Stimulated activated CD4-positive, alpha-beta T cell treated with anti-CD3 and anti-CD28 coated beads, TNF-alpha, amount 100 ng/mL, for 1 hour (primary cell): ENCODE measurements around the gene HOXB8.

Source experiments
- DNase-seq, 3 donors: peaks; one replicate each; pipeline ENCODE4 v3.0.0-alpha.2; 2020; ENCODE audit warnings: low read depth in 3 of 3, low spot score in 1 of 3

The HOXB8 gene

GRCh38 chr17:48596735-48597527 lies 18.2 kb downstream of the HOXB8 start:
- no peak for DNase-seq

GRCh38 chr17:48596000-48596734 lies 18.9 kb downstream of the HOXB8 start:
- no peak for DNase-seq

- no peak for DNase-seq
Measured at GRCh38 chr17:48595278-48595999, 19.7 kb downstream of the HOXB8 start.

- DNase-seq = no peak
Measured at GRCh38 chr17:48594538-48595277, 20.4 kb downstream of the HOXB8 start.

- DNase-seq = peak; percentile 47 to 85 (median 65)
Measured at GRCh38 chr17:48593840-48594537, 21.1 kb downstream of the HOXB8 start.

- no peak for DNase-seq
Measured at GRCh38 chr17:48593126-48593829, 21.8 kb downstream of the HOXB8 start, which contains the start of gene HOXB5. Gene HOXB5, minus strand, starts transcription at chr17:48593779. Its CDS starts 97 bp downstream, at chr17:48593682.

GRCh38 chr17:48592577-48592976 lies 22.5 kb downstream of the HOXB8 start:
- DNase-seq = no peak

- no peak for DNase-seq
Measured at GRCh38 chr17:48592057-48592514, 23.0 kb downstream of the HOXB8 start.

- DNase-seq = no peak
Measured at GRCh38 chr17:48591255-48592056, 23.6 kb downstream of the HOXB8 start.

GRCh38 chr17:48590607-48591161 lies 24.4 kb downstream of the HOXB8 start:
- DNase-seq = no peak

- no peak for DNase-seq
Measured at GRCh38 chr17:48589831-48590606, 25.1 kb downstream of the HOXB8 start, which contains the start of gene HOXB3. Gene HOXB3, minus strand, starts transcription at chr17:48590241. Its CDS starts 37,767 bp downstream, at chr17:48552474.

GRCh38 chr17:48589060-48589830 lies 25.8 kb downstream of the HOXB8 start:
- no peak for DNase-seq

- no peak for DNase-seq
Measured at GRCh38 chr17:48588528-48588927, 26.6 kb downstream of the HOXB8 start.

GRCh38 chr17:48588074-48588415 lies 27.0 kb downstream of the HOXB8 start:
- DNase-seq = no peak

- DNase-seq = no peak
Measured at GRCh38 chr17:48587276-48588073, 27.6 kb downstream of the HOXB8 start.
